ENCODE data around the gene ARMS2.

ARMS2 gene

GRCh38 chr10:122454603-122455080 is at the start of gene ARMS2:
Gene ARMS2 (plus strand): TSS chr10:122454653. CDS start chr10:122454728, 75 bp downstream.
- H3K27ac ChIP-seq: no peak within 1 kb of the TSS
- TF ChIP-seq, protein P1, sequence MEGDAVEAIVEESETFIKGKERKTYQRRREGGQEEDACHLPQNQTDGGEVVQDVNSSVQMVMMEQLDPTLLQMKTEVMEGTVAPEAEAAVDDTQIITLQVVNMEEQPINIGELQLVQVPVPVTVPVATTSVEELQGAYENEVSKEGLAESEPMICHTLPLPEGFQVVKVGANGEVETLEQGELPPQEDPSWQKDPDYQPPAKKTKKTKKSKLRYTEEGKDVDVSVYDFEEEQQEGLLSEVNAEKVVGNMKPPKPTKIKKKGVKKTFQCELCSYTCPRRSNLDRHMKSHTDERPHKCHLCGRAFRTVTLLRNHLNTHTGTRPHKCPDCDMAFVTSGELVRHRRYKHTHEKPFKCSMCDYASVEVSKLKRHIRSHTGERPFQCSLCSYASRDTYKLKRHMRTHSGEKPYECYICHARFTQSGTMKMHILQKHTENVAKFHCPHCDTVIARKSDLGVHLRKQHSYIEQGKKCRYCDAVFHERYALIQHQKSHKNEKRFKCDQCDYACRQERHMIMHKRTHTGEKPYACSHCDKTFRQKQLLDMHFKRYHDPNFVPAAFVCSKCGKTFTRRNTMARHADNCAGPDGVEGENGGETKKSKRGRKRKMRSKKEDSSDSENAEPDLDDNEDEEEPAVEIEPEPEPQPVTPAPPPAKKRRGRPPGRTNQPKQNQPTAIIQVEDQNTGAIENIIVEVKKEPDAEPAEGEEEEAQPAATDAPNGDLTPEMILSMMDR (IDR thresholded peaks at IDR 0.05): no peak
- TF ChIP-seq ZFX (IDR thresholded peaks at IDR 0.05; ENCODE audit: borderline replicate concordance): no peak

GRCh38 chr10:122407375-122408125 is 46.9 kb upstream of the ARMS2 start:
- H3K27ac ChIP-seq: no peak overlapping the region
- TF ChIP-seq ZFX (IDR thresholded peaks at IDR 0.05; ENCODE audit: borderline replicate concordance): no peak
- TF ChIP-seq, protein P1 (IDR thresholded peaks at IDR 0.05): no peak

GRCh38 chr10:122413327-122413726 is 41.1 kb upstream of the ARMS2 start:
- TF ChIP-seq, protein P1 (IDR thresholded peaks at IDR 0.05): no peak
- TF ChIP-seq ZFX (IDR thresholded peaks at IDR 0.05; ENCODE audit: borderline replicate concordance): no peak
- no peak overlapping the region for H3K27ac ChIP-seq

DNA sequence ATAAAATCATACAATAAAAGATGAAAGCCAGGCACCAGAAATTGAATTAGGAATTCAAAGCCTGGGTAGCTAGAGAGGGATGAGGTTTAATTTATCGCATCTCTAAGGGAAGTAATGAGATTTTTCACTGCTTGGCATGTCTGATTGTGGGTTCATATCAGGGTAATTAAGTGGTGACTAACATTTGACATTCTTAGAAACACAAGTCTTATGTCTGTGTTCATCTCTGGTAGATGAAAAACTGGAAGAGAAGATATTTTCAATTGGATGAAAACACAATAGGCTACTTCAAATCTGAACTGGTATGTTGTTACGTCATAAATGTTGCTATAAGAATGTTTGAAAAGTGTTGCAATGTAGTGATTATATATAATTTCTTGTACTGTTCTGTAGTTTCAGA is 36.8 kb upstream of the ARMS2 start:
- TF ChIP-seq, protein P1 (IDR thresholded peaks at IDR 0.05): no peak
- no peak for TF ChIP-seq ZFX (IDR thresholded peaks at IDR 0.05; ENCODE audit: borderline replicate concordance)
- H3K27ac ChIP-seq: no peak overlapping the region

GRCh38 chr10:122419016-122419415 is 35.4 kb upstream of the ARMS2 start:
- no peak overlapping the region for H3K27ac ChIP-seq
- TF ChIP-seq, protein P1 (IDR thresholded peaks at IDR 0.05): no peak
- no peak for TF ChIP-seq ZFX (IDR thresholded peaks at IDR 0.05; ENCODE audit: borderline replicate concordance)

DNA sequence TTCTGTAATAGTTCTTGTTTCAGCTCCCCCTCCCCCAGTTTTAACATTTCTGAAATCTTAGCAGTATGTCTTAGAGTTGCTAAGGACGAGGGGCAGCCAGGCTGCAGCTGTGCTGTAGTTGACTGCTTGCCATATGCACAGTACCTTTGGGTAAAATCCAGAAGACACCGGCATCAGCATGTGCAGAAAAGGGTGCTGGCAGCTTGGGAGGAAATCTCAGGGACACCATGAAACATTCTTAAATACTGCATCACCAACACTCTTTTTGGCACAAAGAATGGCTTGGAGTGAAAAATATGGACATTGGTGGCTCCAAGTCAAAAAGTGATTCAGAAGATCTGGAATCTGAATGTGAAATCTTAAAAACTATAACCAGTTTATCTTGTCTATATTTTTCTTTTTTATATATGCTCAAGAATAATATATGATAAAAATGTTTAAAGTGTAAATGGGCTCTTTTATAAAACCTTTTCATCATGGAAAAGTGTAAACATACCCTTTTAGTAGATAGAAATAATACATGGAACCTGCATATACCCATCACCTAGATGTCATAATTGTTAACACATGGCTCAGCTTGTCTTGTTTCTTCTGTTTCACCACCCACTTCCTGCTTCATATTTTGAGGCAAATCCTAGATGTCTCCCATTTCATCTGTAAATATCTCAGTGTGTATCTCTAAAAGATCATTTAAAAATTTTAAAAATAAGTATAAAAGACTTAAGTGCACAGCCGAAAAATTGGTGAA is 34.4 kb upstream of the ARMS2 start:
- H3K27ac ChIP-seq: no peak overlapping the region
- no peak for TF ChIP-seq ZFX (IDR thresholded peaks at IDR 0.05; ENCODE audit: borderline replicate concordance)
- TF ChIP-seq, protein P1 (IDR thresholded peaks at IDR 0.05): no peak

- TF ChIP-seq ZFX (IDR thresholded peaks at IDR 0.05; ENCODE audit: borderline replicate concordance): no peak
- TF ChIP-seq, protein P1 (IDR thresholded peaks at IDR 0.05): no peak
- no peak overlapping the region for H3K27ac ChIP-seq
These were observed 33.8 kb upstream of the ARMS2 start for GRCh38 chr10:122420624-122421007.
